IMR-90 (cell line): ENCODE data around the gene APOBR. TPM values are rescaled to one million over a fixed set of nuclear protein-coding genes. Genes with fewer than 3 reads are reported as not detected.
"Not testable (repeated sequence)": the region's sequence is repeated elsewhere in the genome, so short reads cannot be mapped to it uniquely, and the experiment has no call there.

Source experiments
- ATAC-seq: fragments of 200-7000 bp; cut with Tn5 transposase; 2 replicates; pipeline ENCODE4 v1.9.1; 2020; ENCODE audit warnings: low read depth, mild to moderate bottlenecking, moderate library complexity
- BruUV-seq: library from RNA; stranded (reverse); fragments of 400-500 nt; replicated peaks from 2 replicates; lab custom pipeline; 2021; lab: Mats Ljungman, UMichigan
- CTCF ChIA-PET: fragments of 300-600 bp; formaldehyde crosslinking; extraction: SDS; loops from one replicate; lab custom pipeline; 2021; ENCODE audit warnings: antibody characterized with exemption; lab: Yijun Ruan, JAX
- POLR2A ChIA-PET: fragments of 300-600 bp; sonication (Branson Sonifier 250); formaldehyde crosslinking; loops from one replicate; lab custom pipeline; 2022; ENCODE audit warnings: antibody characterized with exemption; ENCODE audit not compliant: unreplicated experiment; lab: Charles Lee
- DNase-seq: peaks from one replicate; pipeline ENCODE4 v3.0.0; 2013
- H2AFZ ChIP-seq: replicated peaks from 2 replicates; pipeline ENCODE3; 2013; ENCODE audit warnings: low read length, mild to moderate bottlenecking; ENCODE audit not compliant: poor library complexity
- H2AK5ac ChIP-seq: 2 replicates; pipeline ENCODE4 v1.6.1; 2013; ENCODE audit warnings: low read depth, low read length, inconsistent platforms
- H2AK9ac ChIP-seq: replicated peaks from 2 replicates; pipeline ENCODE3; 2013; ENCODE audit warnings: mild to moderate bottlenecking, low read depth, low read length, moderate library complexity; ENCODE audit not compliant: poor library complexity
- H2BK120ac ChIP-seq: 2 replicates; pipeline ENCODE4 v1.6.1; 2013; ENCODE audit warnings: low read depth, low read length, inconsistent platforms
- H2BK15ac ChIP-seq: 3 replicates; pipeline ENCODE4 v1.6.1; 2013; ENCODE audit warnings: low read depth, low read length, inconsistent platforms
- H2BK20ac ChIP-seq: 2 replicates; pipeline ENCODE4 v1.6.1; 2013; ENCODE audit warnings: low read depth, mild to moderate bottlenecking, inconsistent platforms, low read length, moderate library complexity
- H2BK5ac ChIP-seq: 2 replicates; pipeline ENCODE4 v1.6.1; 2013; ENCODE audit warnings: mild to moderate bottlenecking, low read depth, low read length, inconsistent platforms; ENCODE audit not compliant: poor library complexity, severe bottlenecking
- H3K14ac ChIP-seq: replicated peaks from 2 replicates; pipeline ENCODE4 v1.6.1; 2013; ENCODE audit warnings: low read depth, low read length, inconsistent platforms
- H3K18ac ChIP-seq: 2 replicates; pipeline ENCODE4 v1.6.1; 2013; ENCODE audit warnings: low read depth, low read length, control low read depth
- H3K23ac ChIP-seq: 2 replicates; pipeline ENCODE4 v1.6.1; 2013; ENCODE audit warnings: low read depth, low read length, inconsistent platforms
- H3K27ac ChIP-seq: 2 replicates; pipeline ENCODE4 v1.5.1; 2013; ENCODE audit warnings: mild to moderate bottlenecking, control low read depth, low read length; ENCODE audit not compliant: insufficient read depth
- H3K27me3 ChIP-seq: 2 replicates; pipeline ENCODE4 v1.6.1; 2013; ENCODE audit warnings: low read length; ENCODE audit not compliant: control insufficient read depth, insufficient read depth
- H3K36me3 ChIP-seq: 2 replicates; pipeline ENCODE4 v1.6.1; 2013; ENCODE audit warnings: low read length, mixed read lengths; ENCODE audit not compliant: control insufficient read depth, insufficient read depth
- H3K4ac ChIP-seq: 2 replicates; pipeline ENCODE4 v1.6.1; 2013; ENCODE audit warnings: low read depth, low read length, inconsistent platforms
- H3K4me1 ChIP-seq: 2 replicates; pipeline ENCODE4 v1.6.1; 2013; ENCODE audit warnings: low read length, mixed read lengths; ENCODE audit not compliant: control insufficient read depth, insufficient read depth
- H3K4me2 ChIP-seq: 2 replicates; pipeline ENCODE4 v1.6.1; 2013; ENCODE audit warnings: low read depth, mild to moderate bottlenecking, control low read depth, low read length, moderate library complexity
- H3K4me3 ChIP-seq: 2 replicates; pipeline ENCODE4 v1.5.1; 2013; ENCODE audit warnings: low read depth, mild to moderate bottlenecking, control low read depth, low read length, moderate library complexity; ENCODE audit not compliant: insufficient read depth
- H3K56ac ChIP-seq: 2 replicates; pipeline ENCODE4 v1.6.1; 2013; ENCODE audit warnings: low read length, inconsistent platforms; ENCODE audit not compliant: insufficient read depth; ENCODE audit errors: extremely low read depth
- H3K79me1 ChIP-seq, 2 experiments: 2 replicates each; pipeline ENCODE4 v1.6.1; 2013; ENCODE audit warnings: low read length in 2 of 2, inconsistent platforms in 1 of 2, low read depth in 1 of 2
- H3K9ac ChIP-seq: 2 replicates; pipeline ENCODE4 v1.6.1; 2013; ENCODE audit warnings: low read depth, low read length, control low read depth
- H3K9me1 ChIP-seq: 2 replicates; pipeline ENCODE4 v1.6.1; 2013; ENCODE audit warnings: low read length, inconsistent platforms; ENCODE audit not compliant: insufficient read depth
- H3K9me3 ChIP-seq: 2 replicates; pipeline ENCODE4 v1.6.1; 2013; ENCODE audit warnings: low read length; ENCODE audit not compliant: control insufficient read depth, insufficient read depth
- H4K20me1 ChIP-seq: 2 replicates; pipeline ENCODE4 v1.6.1; 2013; ENCODE audit warnings: low read length, inconsistent platforms; ENCODE audit not compliant: insufficient read depth
- H4K5ac ChIP-seq: 2 replicates; pipeline ENCODE4 v1.6.1; 2013; ENCODE audit warnings: mild to moderate bottlenecking, low read depth, low read length, control low read depth
- H4K8ac ChIP-seq, 2 experiments: 2 replicates each; pipeline ENCODE4 v1.6.1; 2013; ENCODE audit warnings: low read depth in 2 of 2, low read length in 2 of 2, control low read depth in 1 of 2, inconsistent platforms in 1 of 2
- H4K91ac ChIP-seq: 2 replicates; pipeline ENCODE4 v1.6.1; 2013; ENCODE audit warnings: low read depth, low read length, inconsistent platforms; ENCODE audit not compliant: insufficient read depth
- WGBS, 2 experiments: methylation state at CpG; one replicate each; pipeline versions ENCODE4 v1.1.5 to v1.1.7; 2013; ENCODE audit warnings: missing lambda C conversion rate in 2 of 2; ENCODE audit not compliant: insufficient read length in 1 of 2; ENCODE audit errors: extremely low coverage in 2 of 2; 5-methylcytosine and 5-hydroxymethylcytosine counted together
- dilution Hi-C: fragments of 300-500 bp; cut with HindIII; formaldehyde crosslinking; loops from one replicate; pipeline ENCODE4 v1.14.3; 2018; ENCODE audit warnings: low sequenced_read_pairs; ENCODE audit not compliant: unreplicated experiment
- in situ Hi-C: fragments of 300-500 bp; cut with MboI; formaldehyde crosslinking; loops from 3 replicates; pipeline ENCODE4 v1.14.3; 2019; ENCODE audit warnings: low sequenced_read_pairs, inconsistent platforms, mixed read lengths
- intact Hi-C: fragments of 100-400 bp; cut with micrococcal nuclease; formaldehyde crosslinking; loops from 2 replicates; pipeline ENCODE4 v1.10.0; 2022
- polyA plus RNA-seq, 3 experiments: library from polyadenylated mRNA; depleted of rRNA; stranded (reverse); fragments of >200 nt; gene quantifications; 2 replicates each; pipeline ENCODE4 v1.2.3, GENCODE V29; 2012; ENCODE audit warnings: low replicate concordance in 1 of 3
- total RNA-seq: library from RNA; depleted of rRNA; stranded (reverse); fragments of >200 nt; gene quantifications from 2 replicates; pipeline ENCODE4 v1.2.3, GENCODE V29; 2012

The APOBR gene
- total and polyA plus RNA-seq, 2 of the 4 experiments (the other 2 are of a cell fraction) = not detected

DNA sequence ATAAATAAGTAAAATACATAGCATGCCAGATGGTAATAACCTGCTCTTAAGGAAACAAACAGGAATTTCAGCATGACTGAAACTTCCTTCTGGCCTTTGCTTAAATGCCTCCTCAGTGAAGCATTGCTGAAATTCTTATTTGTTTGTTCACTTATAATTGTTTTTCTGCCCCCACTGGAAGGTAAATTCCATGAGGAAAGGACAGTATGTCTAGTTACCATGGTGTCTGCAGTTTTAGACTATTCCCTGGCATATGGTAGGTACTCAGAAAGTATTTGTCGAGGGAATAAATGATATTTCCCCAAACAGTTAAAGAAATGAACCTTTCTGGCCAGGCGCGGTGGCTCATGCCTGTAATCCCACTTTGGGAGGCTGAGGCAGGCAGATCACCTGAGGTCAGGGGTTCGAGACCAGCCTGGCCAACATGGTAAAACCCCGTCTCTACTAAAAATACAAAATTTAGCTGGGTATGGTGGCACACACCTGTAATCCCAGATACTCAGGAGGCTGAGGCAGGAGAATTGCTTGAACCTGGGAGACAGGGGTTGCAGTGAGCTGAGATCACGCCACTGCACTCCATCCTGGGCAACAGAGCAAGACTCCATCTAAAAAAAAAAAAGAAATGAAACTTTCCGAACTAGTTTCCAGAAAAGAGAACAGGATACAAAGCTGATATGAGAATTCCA is 32.8 kb downstream of the APOBR start:
- H3K4ac ChIP-seq, H2AK5ac ChIP-seq, H3K23ac ChIP-seq, H2AFZ ChIP-seq, CTCF ChIA-PET, H3K4me1 ChIP-seq, H4K8ac ChIP-seq, H3K9me3 ChIP-seq, BruUV-seq, H3K14ac ChIP-seq, H3K56ac ChIP-seq, H2BK20ac ChIP-seq, DNase-seq, H3K36me3 ChIP-seq, dilution Hi-C loops, intact Hi-C loops, H4K91ac ChIP-seq, H2BK15ac ChIP-seq, ATAC-seq, H2BK5ac ChIP-seq, in situ Hi-C loops, H4K20me1 ChIP-seq, H3K9me1 ChIP-seq, H3K4me3 ChIP-seq, POLR2A ChIA-PET, H3K4me2 ChIP-seq, H3K79me1 ChIP-seq, H3K9ac ChIP-seq, H4K5ac ChIP-seq, H3K27ac ChIP-seq, H2BK120ac ChIP-seq, H3K27me3 ChIP-seq, H2AK9ac ChIP-seq, H3K18ac ChIP-seq: not testable (repeated sequence)
- WGBS, 2 experiments = no CpG with 5 or more reads among the region's 7 CpGs
